ENCODE measurements around the gene ENTPD6.

GRCh38 chr20:25237610-25238318 is 42.3 kb downstream of the ENTPD6 start:
- no peak for TF ChIP-seq CTCF (IDR thresholded peaks at IDR 0.05)
- TF ChIP-seq POLR2A (IDR thresholded peaks at IDR 0.05): no peak
